CD4-positive, alpha-beta T cell (primary cell): ENCODE data around the gene MINDY1. TPM values are rescaled to one million over a fixed set of nuclear protein-coding genes. Genes with fewer than 3 reads are reported as not detected.
A peak's percentile ranks its signal among the peaks of the same experiment; 100 is the strongest.

ENCODE experiments used
- ATAC-seq: fragments of 200-7000 bp; cut with Tn5 transposase; one replicate; pipeline ENCODE4 v1.10.0; 2022; ENCODE audit warnings: mild to moderate bottlenecking; ENCODE audit not compliant: poor library complexity
- CTCF ChIA-PET: fragments of 350-600 bp; sonication (Branson Sonifier 250); formaldehyde crosslinking; loops from one replicate; lab custom pipeline; 2021; ENCODE audit warnings: antibody characterized with exemption, inconsistent platforms; lab: Charles Lee
- POLR2A ChIA-PET: fragments of 350-600 bp; sonication (Branson Sonifier 250); formaldehyde crosslinking; loops from one replicate; lab custom pipeline; 2021; ENCODE audit warnings: antibody characterized with exemption, inconsistent platforms; lab: Charles Lee
- DNase-seq, 14 experiments: peaks; one replicate each; pipeline ENCODE4 v3.0.0-alpha.2; 2013 to 2020; ENCODE audit warnings: mixed read lengths in 2 of 14
- H3K27ac ChIP-seq, 2 donors: one replicate each; pipeline versions ENCODE4 v1.5.1 to v1.7.0; 2013; ENCODE audit warnings: low read length in 2 of 2, low read depth in 1 of 2, mild to moderate bottlenecking in 1 of 2
- H3K27me3 ChIP-seq, 2 experiments: 1 replicate in 1 of 2; 2 replicates in 1 of 2; pipeline versions ENCODE4 v1.6.1 to v1.7.0; 2013; ENCODE audit warnings: low read length in 2 of 2, control low read depth in 1 of 2, mild to moderate bottlenecking in 1 of 2, moderate library complexity in 1 of 2; ENCODE audit not compliant: insufficient read depth in 2 of 2, control insufficient read depth in 1 of 2
- H3K36me3 ChIP-seq: one replicate; pipeline ENCODE4 v1.6.1; 2013; ENCODE audit warnings: low read length, control low read depth; ENCODE audit not compliant: insufficient read depth
- H3K4me1 ChIP-seq: one replicate; pipeline ENCODE4 v1.6.1; 2013; ENCODE audit warnings: low read length, control low read depth; ENCODE audit not compliant: insufficient read depth
- H3K4me3 ChIP-seq: one replicate; pipeline ENCODE4 v1.5.1; 2013; ENCODE audit warnings: mild to moderate bottlenecking, low read length, moderate library complexity
- H3K9me3 ChIP-seq, 2 experiments: 1 replicate in 1 of 2; 2 replicates in 1 of 2; pipeline versions ENCODE4 v1.6.1 to v1.7.0; 2013; ENCODE audit warnings: low read length in 2 of 2, mild to moderate bottlenecking in 2 of 2, control low read depth in 1 of 2, moderate library complexity in 1 of 2; ENCODE audit not compliant: control insufficient read depth in 1 of 2, insufficient read depth in 1 of 2
- H3K27ac Mint-ChIP-seq: one replicate; pipeline ENCODE4 v1.8.0; 2020; ENCODE audit warnings: mixed read lengths
- H3K27me3 Mint-ChIP-seq: one replicate; pipeline ENCODE4 v1.8.0; 2021; ENCODE audit warnings: mixed read lengths
- H3K36me3 Mint-ChIP-seq: one replicate; pipeline ENCODE4 v1.8.0; 2021; ENCODE audit warnings: low read depth, mixed read lengths
- H3K4me1 Mint-ChIP-seq: one replicate; pipeline ENCODE4 v1.8.0; 2021; ENCODE audit warnings: low read depth, mixed read lengths
- H3K4me3 Mint-ChIP-seq: one replicate; pipeline ENCODE4 v1.8.0; 2020; ENCODE audit warnings: mild to moderate bottlenecking, mixed read lengths
- H3K9me3 Mint-ChIP-seq: one replicate; pipeline ENCODE4 v1.8.0; 2020; ENCODE audit warnings: mixed read lengths
- CTCF ChIP-seq: fragments of 200-600 bp; IDR thresholded peaks from one replicate; pipeline ENCODE4 v1.8.0; 2022; ENCODE audit warnings: antibody characterized with exemption, mild to moderate bottlenecking
- intact Hi-C, 2 experiments: fragments of 100-400 bp; cut with DNase I in 1 of 2; cut with micrococcal nuclease in 1 of 2; formaldehyde crosslinking; loops; one replicate each; pipeline versions ENCODE4 v1.15.1 to v1.9.0; 2023 to 2025; cut with DNase I, micrococcal nuclease
- total RNA-seq, 174 experiments: library from RNA in 2 of 174; stranded (reverse) in 2 of 174; gene quantifications; one replicate each; pipeline ENCODE4 v1.2.3 and lab custom pipeline; 2021 to 2026

MINDY1 gene
- total RNA-seq, 2 experiments from 2014 or later: 7.8 to 9.2 TPM

DNA sequence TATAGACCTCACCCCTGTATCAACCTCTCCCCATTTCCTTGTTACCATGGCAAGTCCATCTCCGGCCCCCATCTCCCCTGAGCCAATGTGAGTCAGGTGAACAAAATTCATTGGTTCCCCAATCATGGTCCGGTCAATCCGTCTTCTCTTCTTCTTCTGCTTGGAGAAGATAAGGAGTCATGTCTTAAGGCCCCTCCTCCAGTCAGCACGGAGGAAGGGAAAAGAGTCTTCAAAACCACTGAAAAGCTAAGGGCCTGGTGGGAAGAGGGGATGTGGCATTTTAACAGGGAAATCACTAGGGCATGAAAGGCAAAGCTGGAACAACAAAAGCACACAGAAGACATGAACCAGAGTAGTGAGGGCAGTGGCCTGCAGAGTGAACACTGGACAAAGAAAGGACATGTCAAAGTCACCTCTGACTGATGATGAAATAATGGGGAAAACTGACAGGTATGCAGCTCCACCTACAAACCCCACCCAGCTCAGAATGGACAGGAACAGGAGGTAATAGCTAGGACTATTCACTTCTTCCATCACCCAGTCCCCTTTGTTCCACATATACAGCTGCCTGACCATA lies 48.4 kb upstream of the MINDY1 start:
- Mint-ChIP-seq H3K4me1 (peaks cover 72% of the 10 kb centered on the region), H3K4me3 (peak overlapping the region; percentile 97), H3K27ac (peak overlapping the region; percentile 90), H3K27me3 (no peaks in the 10 kb centered on the region), H3K9me3 (no peaks in the 10 kb centered on the region), H3K36me3 (peaks cover 96% of the 10 kb centered on the region)
- ChIA-PET CTCF (interaction anchor here (0.9 to 2.3 kb wide), 4 partner anchors 28 to 49 kb away, joined by 4 to 10 read pairs (median 6); no protein-coding TSS in a partner anchor), POLR2A (interaction anchor here (0.6 to 7.7 kb wide), 9 partner anchors 8 to 691 kb away, joined by 3 to 78 read pairs (median 7); partner anchors contain the start of genes C1orf56, GABPB2, MINDY1 and RPRD2)
- Histone ChIP-seq H3K27ac (peak overlapping the region; percentile 88 to 93), H3K9me3 (no peaks in the 10 kb centered on the region), H3K27me3 (no peaks in the 10 kb centered on the region), H3K4me3 (peak overlapping the region; percentile 64), H3K36me3 (peaks cover 64% of the 10 kb centered on the region), H3K4me1 (peaks cover 68% of the 10 kb centered on the region)
- DNase-seq: no peak
- ATAC-seq: no peak
- intact Hi-C loops: no loop called here
- TF ChIP-seq CTCF: no peak

DNA sequence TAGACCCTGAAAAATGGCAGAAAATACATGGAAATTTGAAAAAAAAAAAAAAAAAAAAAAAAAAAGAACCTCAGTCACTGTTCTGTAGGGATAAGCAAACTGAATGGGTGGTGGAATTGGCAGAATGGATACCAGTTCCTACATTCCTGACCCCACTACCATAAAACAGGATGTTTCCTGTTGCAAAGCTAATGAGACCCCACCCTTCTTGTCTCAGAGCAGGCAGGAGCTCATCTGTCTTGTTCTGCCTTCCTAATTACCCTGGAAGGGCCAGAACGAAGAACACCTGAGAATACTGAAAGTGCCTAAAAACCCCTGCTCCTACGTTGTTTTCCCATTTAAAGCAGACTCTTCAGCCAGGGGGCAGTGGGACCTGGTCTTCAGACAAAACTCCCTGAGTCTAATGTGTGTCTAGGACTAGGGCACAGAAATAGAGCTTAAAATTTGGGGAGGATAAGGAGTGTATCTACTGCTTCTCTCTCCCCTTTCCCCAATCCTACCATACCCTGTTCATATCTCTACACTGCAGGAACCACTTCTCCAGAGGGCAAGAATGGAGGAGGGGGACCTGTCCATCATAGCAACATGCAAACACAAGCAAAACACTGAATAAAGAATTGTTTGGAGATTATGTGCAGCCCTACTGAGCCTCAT lies 44.8 kb upstream of the MINDY1 start:
- Mint-ChIP-seq H3K9me3 (no peaks in the 10 kb centered on the region), H3K4me1 (peaks cover 88% of the 10 kb centered on the region), H3K4me3 (peak overlapping the region; percentile 54), H3K36me3 (peaks cover 79% of the 10 kb centered on the region), H3K27me3 (no peaks in the 10 kb centered on the region), H3K27ac (peak overlapping the region; percentile 90)
- H3K4me1 ChIP-seq: peaks cover 82% of the 10 kb centered on the region
- POLR2A ChIA-PET: interaction anchor here (0.7 to 6.7 kb wide), 7 partner anchors 8 to 106 kb away, joined by 3 to 144 read pairs (median 13); partner anchors contain the start of genes BNIPL, CDC42SE1, GABPB2 and MLLT11
- peaks cover 55% of the 10 kb centered on the region for H3K36me3 ChIP-seq
- no peaks in the 10 kb centered on the region for H3K9me3 ChIP-seq
- CTCF ChIA-PET: interaction anchor here (0.6 to 2.7 kb wide), 5 partner anchors 8 to 55 kb away, joined by 3 to 13 read pairs (median 5); partner anchors contain the start of genes CDC42SE1 and GABPB2
- TF ChIP-seq CTCF: no peak
- DNase-seq (no peak), ATAC-seq (no peak)
- intact Hi-C loops: no loop called here
- H3K4me3 ChIP-seq: no peak overlapping the region
- H3K27ac ChIP-seq: peak overlapping the region in 1 of 2 donors; percentile 41
- H3K27me3 ChIP-seq: no peaks in the 10 kb centered on the region

GRCh38 chr1:151050051-151050688 lies 43.5 kb upstream of the MINDY1 start:
- Histone ChIP-seq H3K27ac (peak overlapping the region in 1 of 2 donors; percentile 34), H3K4me3 (no peak overlapping the region), H3K4me1 (peaks cover 72% of the 10 kb centered on the region), H3K9me3 (no peaks in the 10 kb centered on the region), H3K27me3 (no peaks in the 10 kb centered on the region), H3K36me3 (peaks cover 43% of the 10 kb centered on the region)
- ATAC-seq: no peak
- peaks cover 66% of the 10 kb centered on the region for H3K36me3 Mint-ChIP-seq
- TF ChIP-seq CTCF: no peak
- ChIA-PET CTCF (interaction anchor here (0.7 to 8.3 kb wide), 5 partner anchors 8 to 26 kb away, joined by 3 to 58 read pairs (median 11); partner anchors contain the start of genes CDC42SE1, GABPB2 and MLLT11), POLR2A (interaction anchor here (1.0 to 6.7 kb wide), 8 partner anchors 9 to 107 kb away, joined by 4 to 144 read pairs (median 11); partner anchors contain the start of genes BNIPL, CDC42SE1, GABPB2 and MINDY1)
- intact Hi-C loops: no loop called here
- H3K4me3 Mint-ChIP-seq: peak overlapping the region; percentile 93
- H3K27ac Mint-ChIP-seq: peak overlapping the region; percentile 90
- no peaks in the 10 kb centered on the region for H3K27me3 Mint-ChIP-seq
- peaks cover 85% of the 10 kb centered on the region for H3K4me1 Mint-ChIP-seq
- no peaks in the 10 kb centered on the region for H3K9me3 Mint-ChIP-seq
- no peak for DNase-seq
